ENCODE measurements around the gene CDKN2AIP.
"Not testable (repeated sequence)": the region's sequence is repeated elsewhere in the genome, so short reads cannot be mapped to it uniquely, and the experiment has no call there.

Gene CDKN2AIP

GRCh38 chr4:183449193-183449882, 4.9 kb downstream of the CDKN2AIP start:
- no peak for DNase-seq

GRCh38 chr4:183450108-183450507, 5.7 kb downstream of the CDKN2AIP start:
- DNase-seq, result no peak

- DNase-seq, result no peak
Measured at GRCh38 chr4:183455431-183456195, 11.2 kb downstream of the CDKN2AIP start.

- DNase-seq, result no peak
Measured at GRCh38 chr4:183458005-183458404, 13.6 kb downstream of the CDKN2AIP start.

GRCh38 chr4:183463903-183464619, 19.6 kb downstream of the CDKN2AIP start:
- DNase-seq, result not testable (repeated sequence)

GRCh38 chr4:183465879-183466278, 21.4 kb downstream of the CDKN2AIP start:
- DNase-seq, result not testable (repeated sequence)

- DNase-seq, result no peak
Measured at GRCh38 chr4:183467246-183467645, 22.8 kb downstream of the CDKN2AIP start.

GRCh38 chr4:183468210-183469095, 24.0 kb downstream of the CDKN2AIP start:
- DNase-seq, result no peak

- no peak for DNase-seq
Measured at GRCh38 chr4:183469285-183469684, 24.8 kb downstream of the CDKN2AIP start.

- DNase-seq, result no peak
Measured at GRCh38 chr4:183469936-183470335, 25.5 kb downstream of the CDKN2AIP start.

- DNase-seq, result no peak
Measured at GRCh38 chr4:183470821-183471220, 26.4 kb downstream of the CDKN2AIP start.

- peak; percentile 86 for DNase-seq
Measured at GRCh38 chr4:183471946-183472708, 27.7 kb downstream of the CDKN2AIP start.

GRCh38 chr4:183478123-183478522, 33.7 kb downstream of the CDKN2AIP start:
- DNase-seq, result no peak

GRCh38 chr4:183478926-183479325, 34.5 kb downstream of the CDKN2AIP start:
- DNase-seq, result no peak

GRCh38 chr4:183482515-183483095, 38.2 kb downstream of the CDKN2AIP start:
- not testable (repeated sequence) for DNase-seq

GRCh38 chr4:183483997-183484396, 39.6 kb downstream of the CDKN2AIP start:
- no peak for DNase-seq

- no peak for DNase-seq
Measured at GRCh38 chr4:183485411-183486160, 41.1 kb downstream of the CDKN2AIP start.

GRCh38 chr4:183492791-183493222, 48.4 kb downstream of the CDKN2AIP start:
- DNase-seq, result peak; percentile 77

GRCh38 chr4:183493246-183493645, 48.8 kb downstream of the CDKN2AIP start:
- no peak for DNase-seq

- no peak for DNase-seq
Measured at GRCh38 chr4:183495184-183495583, 50.7 kb downstream of the CDKN2AIP start.
